ENCODE results near the gene PTRHD1.

PTRHD1 gene

DNA sequence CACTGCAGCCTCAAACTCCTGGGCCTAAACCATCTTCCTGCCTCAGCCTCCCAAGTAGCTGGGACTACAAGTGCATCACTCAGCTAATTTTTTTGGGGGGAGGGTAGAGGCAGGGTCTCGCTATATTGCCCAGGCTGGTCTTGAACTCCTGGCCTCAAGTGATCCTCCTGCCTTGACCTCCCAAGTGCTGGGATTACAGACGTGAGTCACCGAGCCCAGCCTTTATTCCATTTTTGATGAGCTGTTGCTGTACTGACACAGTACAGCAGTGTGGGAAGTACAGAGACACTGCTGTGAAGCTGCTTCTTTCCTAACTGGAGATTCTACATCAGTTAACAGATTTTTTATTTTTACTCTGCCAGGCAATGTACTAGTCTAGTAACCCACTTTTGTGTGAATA is 18.8 kb downstream of the PTRHD1 start:
- no peak overlapping the region for H3K4me3 ChIP-seq (ENCODE audit: control insufficient read depth, low read depth, low read length)
- DNase-seq (ENCODE audit: low read depth): no peak
- TF ChIP-seq CTCF (IDR thresholded peaks at IDR 0.05; ENCODE audit: control insufficient read depth, insufficient read depth, low read depth, low read length, missing control alignments): no peak

GRCh38 chr2:24771764-24772586 is 21.2 kb downstream of the PTRHD1 start:
- no peak for TF ChIP-seq CTCF (IDR thresholded peaks at IDR 0.05; ENCODE audit: control insufficient read depth, insufficient read depth, low read depth, low read length, missing control alignments)
- H3K4me3 ChIP-seq (ENCODE audit: control insufficient read depth, low read depth, low read length): no peak overlapping the region
- DNase-seq (ENCODE audit: low read depth): no peak

- DNase-seq (ENCODE audit: low read depth): no peak
- H3K4me3 ChIP-seq (ENCODE audit: control insufficient read depth, low read depth, low read length): no peak overlapping the region
- TF ChIP-seq CTCF (IDR thresholded peaks at IDR 0.05; ENCODE audit: control insufficient read depth, insufficient read depth, low read depth, low read length, missing control alignments): no peak
Observed at GRCh38 chr2:24771061-24771460, 22.1 kb downstream of the PTRHD1 start.

DNA sequence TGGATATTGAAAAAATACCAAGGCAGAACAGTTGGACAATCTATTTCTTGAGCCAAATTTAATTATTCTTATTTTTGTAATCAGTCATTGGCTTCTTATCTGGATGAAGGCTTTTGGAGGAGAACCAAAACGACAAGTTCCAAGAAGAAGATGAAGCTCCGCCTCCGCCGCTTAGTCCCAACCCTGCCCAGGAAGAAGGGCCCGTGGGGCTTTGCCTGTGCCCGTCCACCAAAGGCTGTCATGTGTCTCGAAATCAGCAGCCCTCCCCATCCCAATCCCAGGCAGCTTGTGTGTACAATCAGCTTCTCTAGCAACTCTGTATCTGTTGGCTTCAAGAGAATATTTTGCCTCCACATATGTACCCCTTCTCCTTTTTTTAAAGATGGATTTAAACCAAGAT is 24.6 kb downstream of the PTRHD1 start:
- no peak overlapping the region for H3K4me3 ChIP-seq (ENCODE audit: control insufficient read depth, low read depth, low read length)
- no peak for TF ChIP-seq CTCF (IDR thresholded peaks at IDR 0.05; ENCODE audit: control insufficient read depth, insufficient read depth, low read depth, low read length, missing control alignments)
- DNase-seq (ENCODE audit: low read depth): no peak

GRCh38 chr2:24768013-24768412 is 25.2 kb downstream of the PTRHD1 start:
- H3K4me3 ChIP-seq (ENCODE audit: control insufficient read depth, low read depth, low read length): no peak overlapping the region
- no peak for DNase-seq (ENCODE audit: low read depth)
- TF ChIP-seq CTCF (IDR thresholded peaks at IDR 0.05; ENCODE audit: control insufficient read depth, insufficient read depth, low read depth, low read length, missing control alignments): no peak

DNA sequence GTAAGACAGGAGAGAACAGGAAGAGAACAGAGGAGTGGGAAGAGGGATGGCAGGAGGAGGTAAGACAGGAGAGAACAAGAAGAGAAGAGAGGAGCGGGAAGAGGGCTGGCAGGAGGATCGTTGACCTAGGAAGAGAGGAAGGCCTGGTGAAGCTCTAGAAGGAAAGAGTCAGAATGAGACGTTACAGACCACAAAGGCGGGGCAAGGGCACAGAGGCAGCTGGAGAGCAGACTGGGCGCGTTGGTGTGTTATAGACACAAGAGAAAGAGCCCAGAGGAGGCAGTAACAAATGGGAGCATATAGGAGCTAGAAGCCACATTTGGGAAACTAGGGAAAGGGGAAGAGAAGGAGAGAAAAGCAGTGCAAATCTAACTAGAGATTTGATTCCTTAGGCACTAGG is 26.6 kb downstream of the PTRHD1 start:
- no peak overlapping the region for H3K4me3 ChIP-seq (ENCODE audit: control insufficient read depth, low read depth, low read length)
- TF ChIP-seq CTCF (IDR thresholded peaks at IDR 0.05; ENCODE audit: control insufficient read depth, insufficient read depth, low read depth, low read length, missing control alignments): no peak

More for the DNA sequence above, 26.6 kb downstream of the PTRHD1 start:
- no peak for DNase-seq (ENCODE audit: low read depth)

Measured in AG09309 (cell line).